ENCODE measurements around the gene ODAD3. TPM values are rescaled to one million over a fixed set of nuclear protein-coding genes. Genes with fewer than 3 reads are reported as not detected.
"Not testable (repeated sequence)": the region's sequence is repeated elsewhere in the genome, so short reads cannot be mapped to it uniquely, and the experiment has no call there.

The ODAD3 gene
- total RNA-seq, 1 experiment from 2014 or later, result 2.0 TPM

- Histone ChIP-seq H3K36me3 (no peaks in the 10 kb centered on the region), H3K9me3 (no peaks in the 10 kb centered on the region), H3K4me3 (no peak overlapping the region), H3K27me3 (no peaks in the 10 kb centered on the region)
- DNase-seq, result no peak
Observed at GRCh38 chr19:11400798-11401197, 34.1 kb downstream of the ODAD3 start.

GRCh38 chr19:11399667-11400066 is 35.3 kb downstream of the ODAD3 start:
- no peaks in the 10 kb centered on the region for H3K27me3 ChIP-seq
- H3K36me3 ChIP-seq, result no peaks in the 10 kb centered on the region
- H3K9me3 ChIP-seq, result no peaks in the 10 kb centered on the region
- DNase-seq, result no peak
- H3K4me3 ChIP-seq, result no peak overlapping the region

- no peaks in the 10 kb centered on the region for H3K27me3 ChIP-seq
- H3K9me3 ChIP-seq, result no peaks in the 10 kb centered on the region
- H3K36me3 ChIP-seq, result no peaks in the 10 kb centered on the region
- no peak overlapping the region for H3K4me3 ChIP-seq
- DNase-seq, result no peak
Observed at GRCh38 chr19:11397089-11397610, 37.8 kb downstream of the ODAD3 start.

- H3K9me3 ChIP-seq, result peaks cover 3% of the 10 kb centered on the region; the same call in 1 of the 2 replicates
- no peak overlapping the region for H3K4me3 ChIP-seq
- H3K27me3 ChIP-seq, result no peaks in the 10 kb centered on the region
- H3K36me3 ChIP-seq, result no peaks in the 10 kb centered on the region
- DNase-seq, result no peak
Observed at GRCh38 chr19:11390933-11391680, 43.8 kb downstream of the ODAD3 start.

GRCh38 chr19:11390359-11390758 is 44.6 kb downstream of the ODAD3 start:
- DNase-seq, result no peak
- no peaks in the 10 kb centered on the region for H3K27me3 ChIP-seq
- peaks cover 3% of the 10 kb centered on the region; the same call in 1 of the 2 replicates for H3K9me3 ChIP-seq
- no peaks in the 10 kb centered on the region for H3K36me3 ChIP-seq
- H3K4me3 ChIP-seq, result no peak overlapping the region

- Histone ChIP-seq H3K9me3 (peaks cover 3% of the 10 kb centered on the region; the same call in 1 of the 2 replicates), H3K36me3 (no peaks in the 10 kb centered on the region), H3K4me3 (no peak overlapping the region), H3K27me3 (peaks cover 8% of the 10 kb centered on the region; the same call in 1 of the 2 replicates)
- DNase-seq, result no peak
Observed at GRCh38 chr19:11387162-11388034, 47.5 kb downstream of the ODAD3 start.

- peaks cover 9% of the 10 kb centered on the region; the same call in 1 of the 2 replicates for H3K27me3 ChIP-seq
- H3K4me3 ChIP-seq, result no peak overlapping the region
- DNase-seq, result no peak
- no peaks in the 10 kb centered on the region for H3K9me3 ChIP-seq
- no peaks in the 10 kb centered on the region for H3K36me3 ChIP-seq
Observed at GRCh38 chr19:11384778-11385129, 50.2 kb downstream of the ODAD3 start.

GRCh38 chr19:11383706-11384048 is 51.2 kb downstream of the ODAD3 start:
- DNase-seq, result no peak
- Histone ChIP-seq H3K9me3 (no peaks in the 10 kb centered on the region), H3K4me3 (no peak overlapping the region), H3K27me3 (peaks cover 9% of the 10 kb centered on the region; the same call in 1 of the 2 replicates), H3K36me3 (no peaks in the 10 kb centered on the region)

- H3K36me3 ChIP-seq, result peaks cover 3% of the 10 kb centered on the region
- peaks cover 9% of the 10 kb centered on the region; the same call in 1 of the 2 replicates for H3K27me3 ChIP-seq
- H3K9me3 ChIP-seq, result no peaks in the 10 kb centered on the region
- peak; percentile 35 for DNase-seq
- H3K4me3 ChIP-seq, result no peak overlapping the region
Observed at GRCh38 chr19:11382898-11383705, 51.8 kb downstream of the ODAD3 start.

GRCh38 chr19:11380653-11381537 is 54.0 kb downstream of the ODAD3 start:
- no peaks in the 10 kb centered on the region for H3K9me3 ChIP-seq
- H3K27me3 ChIP-seq, result peaks cover 9% of the 10 kb centered on the region; the same call in 1 of the 2 replicates
- peak; percentile 98 for DNase-seq
- peaks cover 5% of the 10 kb centered on the region for H3K36me3 ChIP-seq
- H3K4me3 ChIP-seq, result peak overlapping the region; percentile 64

- no peaks in the 10 kb centered on the region for H3K9me3 ChIP-seq
- H3K36me3 ChIP-seq, result peaks cover 6% of the 10 kb centered on the region
- no peak for DNase-seq
- no peak overlapping the region for H3K4me3 ChIP-seq
- peaks cover 9% of the 10 kb centered on the region; the same call in 1 of the 2 replicates for H3K27me3 ChIP-seq
Observed at GRCh38 chr19:11379857-11380350, 55.0 kb downstream of the ODAD3 start.

- not testable (repeated sequence) for H3K27me3 ChIP-seq, H3K9me3 ChIP-seq, H3K36me3 ChIP-seq, H3K4me3 ChIP-seq, DNase-seq
Observed at GRCh38 chr19:11379269-11379845, 55.6 kb downstream of the ODAD3 start.

- Histone ChIP-seq H3K27me3 (peaks cover 9% of the 10 kb centered on the region; the same call in 1 of the 2 replicates), H3K4me3 (no peak overlapping the region), H3K9me3 (no peaks in the 10 kb centered on the region), H3K36me3 (peaks cover 6% of the 10 kb centered on the region)
- peak; percentile 87 for DNase-seq
Observed at GRCh38 chr19:11378319-11379189, 56.4 kb downstream of the ODAD3 start.

- no peak overlapping the region for H3K4me3 ChIP-seq
- H3K9me3 ChIP-seq, result no peaks in the 10 kb centered on the region
- peaks cover 6% of the 10 kb centered on the region for H3K36me3 ChIP-seq
- no peak for DNase-seq
- H3K27me3 ChIP-seq, result peaks cover 4% of the 10 kb centered on the region; the same call in 1 of the 2 replicates
Observed at GRCh38 chr19:11377756-11378155, 57.2 kb downstream of the ODAD3 start.

All from MG63 (cell line).